SU-DHL-6 (cell line): ENCODE measurements around the gene SPINK4.

ENCODE experiments used
- EZH2phosphoT487 ChIP-seq: fragments of 200-600 bp; sonication (generic), shearing (Covaris generic); conservative IDR thresholded peaks from 2 replicates; pipeline ENCODE4 v1.6.1; 2018; ENCODE audit warnings: mild to moderate bottlenecking, antibody characterized with exemption, low read length, moderate library complexity, mixed read lengths
- TF ChIP-seq, protein P1 (sequence below): fragments of 200-600 bp; sonication (generic); IDR thresholded peaks from one replicate; pipeline ENCODE4 v1.5.1; 2017; ENCODE audit warnings: antibody characterized with exemption, mild to moderate bottlenecking, low read length, moderate library complexity; ENCODE audit not compliant: insufficient read depth, poor library complexity, severe bottlenecking

GRCh38 chr9:33254211-33254610, 14.2 kb downstream of the SPINK4 start:
- TF ChIP-seq, protein P1, sequence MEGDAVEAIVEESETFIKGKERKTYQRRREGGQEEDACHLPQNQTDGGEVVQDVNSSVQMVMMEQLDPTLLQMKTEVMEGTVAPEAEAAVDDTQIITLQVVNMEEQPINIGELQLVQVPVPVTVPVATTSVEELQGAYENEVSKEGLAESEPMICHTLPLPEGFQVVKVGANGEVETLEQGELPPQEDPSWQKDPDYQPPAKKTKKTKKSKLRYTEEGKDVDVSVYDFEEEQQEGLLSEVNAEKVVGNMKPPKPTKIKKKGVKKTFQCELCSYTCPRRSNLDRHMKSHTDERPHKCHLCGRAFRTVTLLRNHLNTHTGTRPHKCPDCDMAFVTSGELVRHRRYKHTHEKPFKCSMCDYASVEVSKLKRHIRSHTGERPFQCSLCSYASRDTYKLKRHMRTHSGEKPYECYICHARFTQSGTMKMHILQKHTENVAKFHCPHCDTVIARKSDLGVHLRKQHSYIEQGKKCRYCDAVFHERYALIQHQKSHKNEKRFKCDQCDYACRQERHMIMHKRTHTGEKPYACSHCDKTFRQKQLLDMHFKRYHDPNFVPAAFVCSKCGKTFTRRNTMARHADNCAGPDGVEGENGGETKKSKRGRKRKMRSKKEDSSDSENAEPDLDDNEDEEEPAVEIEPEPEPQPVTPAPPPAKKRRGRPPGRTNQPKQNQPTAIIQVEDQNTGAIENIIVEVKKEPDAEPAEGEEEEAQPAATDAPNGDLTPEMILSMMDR: no peak
- TF ChIP-seq EZH2phosphoT487: no peak
